Astrocyte (in vitro differentiated cells and primary cell): ENCODE data around the gene FTH1. TPM values are rescaled to one million over a fixed set of nuclear protein-coding genes. Genes with fewer than 3 reads are reported as not detected.

Experiments used
- DNase-seq: peaks from one replicate; pipeline ENCODE4 v3.0.0-alpha.2; 2010; ENCODE audit warnings: low read depth
- FAIRE-seq: peaks from 2 replicates; lab custom pipeline; 2011; peaks lifted over from hg19 to GRCh38; lab: Jason Lieb, UNC
- H2AFZ ChIP-seq: 2 replicates; pipeline ENCODE4 v1.6.0; 2012; ENCODE audit warnings: low read depth, low read length, inconsistent platforms
- H3K27ac ChIP-seq: 2 replicates; pipeline ENCODE4 v1.5.1; 2011; ENCODE audit warnings: low read depth, low read length, inconsistent platforms
- H3K27me3 ChIP-seq: 2 replicates; pipeline ENCODE4 v1.6.0; 2011; ENCODE audit warnings: low read length, inconsistent platforms; ENCODE audit not compliant: insufficient read depth
- H3K36me3 ChIP-seq: 2 replicates; pipeline ENCODE4 v1.5.1; 2011; ENCODE audit warnings: low read length, inconsistent platforms; ENCODE audit not compliant: insufficient read depth
- H3K4me1 ChIP-seq: 2 replicates; pipeline ENCODE4 v1.5.1; 2011; ENCODE audit warnings: low read length, inconsistent platforms; ENCODE audit not compliant: insufficient read depth
- H3K4me2 ChIP-seq: 2 replicates; pipeline ENCODE4 v1.6.0; 2012; ENCODE audit warnings: low read length, inconsistent platforms
- H3K4me3 ChIP-seq: 2 replicates; pipeline ENCODE4 v1.5.1; 2011; ENCODE audit warnings: low read depth, mild to moderate bottlenecking, low read length, inconsistent platforms; ENCODE audit not compliant: insufficient read depth
- H3K79me2 ChIP-seq: 2 replicates; pipeline ENCODE4 v1.6.0; 2012; ENCODE audit warnings: mild to moderate bottlenecking, low read length, inconsistent platforms; ENCODE audit not compliant: insufficient read depth
- H3K9ac ChIP-seq: 2 replicates; pipeline ENCODE4 v1.6.0; 2012; ENCODE audit warnings: mild to moderate bottlenecking, low read length, inconsistent platforms
- H3K9me3 ChIP-seq: 2 replicates; pipeline ENCODE4 v1.5.1; 2012; ENCODE audit warnings: low read depth, mild to moderate bottlenecking, low read length, inconsistent platforms; ENCODE audit not compliant: insufficient read depth
- H4K20me1 ChIP-seq: 2 replicates; pipeline ENCODE4 v1.6.0; 2012; ENCODE audit warnings: low read length, inconsistent platforms; ENCODE audit not compliant: insufficient read depth
- H3K27ac Mint-ChIP-seq: one replicate; pipeline ENCODE4 v1.8.0; 2021; ENCODE audit warnings: mild to moderate bottlenecking, mixed read lengths; ENCODE audit not compliant: unreplicated experiment
- H3K27me3 Mint-ChIP-seq: one replicate; pipeline ENCODE4 v1.8.0; 2021; ENCODE audit warnings: low read depth, mixed read lengths; ENCODE audit not compliant: unreplicated experiment
- H3K36me3 Mint-ChIP-seq: one replicate; pipeline ENCODE4 v1.8.0; 2021; ENCODE audit warnings: low read depth, mixed read lengths; ENCODE audit not compliant: unreplicated experiment
- H3K4me1 Mint-ChIP-seq: one replicate; pipeline ENCODE4 v1.8.0; 2021; ENCODE audit warnings: low read depth, mixed read lengths; ENCODE audit not compliant: unreplicated experiment
- H3K4me3 Mint-ChIP-seq: one replicate; pipeline ENCODE4 v1.8.0; 2021; ENCODE audit warnings: mild to moderate bottlenecking, moderate library complexity, mixed read lengths; ENCODE audit not compliant: unreplicated experiment
- H3K9me3 Mint-ChIP-seq: one replicate; pipeline ENCODE4 v1.8.0; 2021; ENCODE audit warnings: mild to moderate bottlenecking, mixed read lengths; ENCODE audit not compliant: unreplicated experiment
- CTCF ChIP-seq: IDR thresholded peaks from 2 replicates; pipeline ENCODE4 v1.5.1; 2011; ENCODE audit warnings: low read depth, mild to moderate bottlenecking, inconsistent platforms, low read length, moderate library complexity; ENCODE audit not compliant: insufficient read depth
- EZH2 ChIP-seq: IDR thresholded peaks from 2 replicates; pipeline ENCODE4 v1.6.1; 2012; ENCODE audit warnings: mild to moderate bottlenecking, low read length, inconsistent platforms; ENCODE audit not compliant: insufficient read depth
- total RNA-seq: library from RNA; stranded (reverse); gene quantifications from 2 replicates; pipeline ENCODE4 v1.2.1, GENCODE V29; 2021

FTH1 gene
- total RNA-seq, 1 donor from 2014 or later = 2,092 TPM

- Histone ChIP-seq H3K27ac (no peak overlapping the region), H2AFZ (no peak overlapping the region), H3K27me3 (no peaks in the 10 kb centered on the region), H3K9ac (no peak overlapping the region), H3K36me3 (no peaks in the 10 kb centered on the region), H3K79me2 (no peaks in the 10 kb centered on the region), H3K4me3 (no peak overlapping the region), H3K4me2 (no peak overlapping the region), H3K4me1 (no peaks in the 10 kb centered on the region), H4K20me1 (no peaks in the 10 kb centered on the region), H3K9me3 (no peaks in the 10 kb centered on the region)
- Mint-ChIP-seq H3K36me3 (no peaks in the 10 kb centered on the region), H3K4me1 (no peaks in the 10 kb centered on the region), H3K27me3 (peaks cover 16% of the 10 kb centered on the region), H3K9me3 (peaks cover 7% of the 10 kb centered on the region), H3K4me3 (no peak overlapping the region), H3K27ac (no peak overlapping the region)
- DNase-seq = no peak
- TF ChIP-seq CTCF = no peak
- TF ChIP-seq EZH2 = no peak
- FAIRE-seq = no peak
Measured at GRCh38 chr11:61940466-61940865, 27.0 kb downstream of the FTH1 start.

- Histone ChIP-seq H3K4me2 (no peak overlapping the region), H3K27ac (no peak overlapping the region), H3K27me3 (peaks cover 4% of the 10 kb centered on the region), H2AFZ (no peak overlapping the region), H3K4me1 (no peaks in the 10 kb centered on the region), H3K9me3 (no peaks in the 10 kb centered on the region), H3K4me3 (no peak overlapping the region), H3K9ac (no peak overlapping the region), H3K36me3 (no peaks in the 10 kb centered on the region), H3K79me2 (no peaks in the 10 kb centered on the region), H4K20me1 (no peaks in the 10 kb centered on the region)
- H3K4me3 Mint-ChIP-seq = no peak overlapping the region
- no peaks in the 10 kb centered on the region for H3K36me3 Mint-ChIP-seq
- peaks cover 9% of the 10 kb centered on the region for H3K27me3 Mint-ChIP-seq
- FAIRE-seq (no peak), DNase-seq (no peak)
- peaks cover 14% of the 10 kb centered on the region for H3K9me3 Mint-ChIP-seq
- no peak for TF ChIP-seq CTCF
- no peak for TF ChIP-seq EZH2
- no peaks in the 10 kb centered on the region for H3K4me1 Mint-ChIP-seq
- H3K27ac Mint-ChIP-seq = no peak overlapping the region
Measured at GRCh38 chr11:61935861-61936260, 31.6 kb downstream of the FTH1 start.

GRCh38 chr11:61930933-61931332, 36.5 kb downstream of the FTH1 start:
- no peak overlapping the region for H3K4me3 Mint-ChIP-seq
- no peak for TF ChIP-seq EZH2
- TF ChIP-seq CTCF = no peak
- Histone ChIP-seq H3K27ac (no peak overlapping the region), H2AFZ (no peak overlapping the region), H3K79me2 (no peaks in the 10 kb centered on the region), H3K4me3 (no peak overlapping the region), H3K36me3 (no peaks in the 10 kb centered on the region), H3K4me1 (no peaks in the 10 kb centered on the region), H3K4me2 (no peak overlapping the region), H3K9ac (no peak overlapping the region), H4K20me1 (no peaks in the 10 kb centered on the region), H3K9me3 (no peaks in the 10 kb centered on the region), H3K27me3 (peaks cover 4% of the 10 kb centered on the region)
- no peak for DNase-seq
- no peaks in the 10 kb centered on the region for H3K36me3 Mint-ChIP-seq
- H3K4me1 Mint-ChIP-seq = no peaks in the 10 kb centered on the region
- H3K27ac Mint-ChIP-seq = no peak overlapping the region
- peaks cover 17% of the 10 kb centered on the region for H3K27me3 Mint-ChIP-seq
- FAIRE-seq = no peak
- H3K9me3 Mint-ChIP-seq = peaks cover 12% of the 10 kb centered on the region
